Tibial nerve (tissue), 3 donors: ENCODE measurements around the gene UBIAD1.

Experiments used
- POLR2A ChIP-seq, 2 donors: fragments of 450-650 bp; IDR thresholded peaks; one replicate each; pipeline ENCODE4 v1.6.1; 2017; ENCODE audit warnings: antibody characterized with exemption in 2 of 2, mild to moderate bottlenecking in 2 of 2, moderate library complexity in 2 of 2
- TF ChIP-seq, protein P1 (sequence below), 5 experiments: fragments of 200-600 bp in 3 of 5; fragments of 450-650 bp in 2 of 5; sonication (generic) in 3 of 5; IDR thresholded peaks; one replicate each; pipeline ENCODE4 v1.5.1; 2016 to 2019; ENCODE audit warnings: antibody characterized with exemption in 5 of 5, mild to moderate bottlenecking in 3 of 5, moderate library complexity in 2 of 5

GRCh38 chr1:11311816-11312755 lies 39.1 kb downstream of the UBIAD1 start:
- no peak for TF ChIP-seq POLR2A (IDR thresholded peaks at IDR 0.05)
- TF ChIP-seq, protein P1, sequence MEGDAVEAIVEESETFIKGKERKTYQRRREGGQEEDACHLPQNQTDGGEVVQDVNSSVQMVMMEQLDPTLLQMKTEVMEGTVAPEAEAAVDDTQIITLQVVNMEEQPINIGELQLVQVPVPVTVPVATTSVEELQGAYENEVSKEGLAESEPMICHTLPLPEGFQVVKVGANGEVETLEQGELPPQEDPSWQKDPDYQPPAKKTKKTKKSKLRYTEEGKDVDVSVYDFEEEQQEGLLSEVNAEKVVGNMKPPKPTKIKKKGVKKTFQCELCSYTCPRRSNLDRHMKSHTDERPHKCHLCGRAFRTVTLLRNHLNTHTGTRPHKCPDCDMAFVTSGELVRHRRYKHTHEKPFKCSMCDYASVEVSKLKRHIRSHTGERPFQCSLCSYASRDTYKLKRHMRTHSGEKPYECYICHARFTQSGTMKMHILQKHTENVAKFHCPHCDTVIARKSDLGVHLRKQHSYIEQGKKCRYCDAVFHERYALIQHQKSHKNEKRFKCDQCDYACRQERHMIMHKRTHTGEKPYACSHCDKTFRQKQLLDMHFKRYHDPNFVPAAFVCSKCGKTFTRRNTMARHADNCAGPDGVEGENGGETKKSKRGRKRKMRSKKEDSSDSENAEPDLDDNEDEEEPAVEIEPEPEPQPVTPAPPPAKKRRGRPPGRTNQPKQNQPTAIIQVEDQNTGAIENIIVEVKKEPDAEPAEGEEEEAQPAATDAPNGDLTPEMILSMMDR (IDR thresholded peaks at IDR 0.05): no peak
